Thyroid gland (tissue), 4 donors: ENCODE measurements around the gene WFDC6. TPM values are rescaled to one million over a fixed set of nuclear protein-coding genes. Genes with fewer than 3 reads are reported as not detected.
"Not testable (repeated sequence)": the region's sequence is repeated elsewhere in the genome, so short reads cannot be mapped to it uniquely, and the experiment has no call there.

Experiments
- DNase-seq, 2 donors: peaks; one replicate each; pipeline ENCODE4 v3.0.0-alpha.2; 2019
- H3K27ac ChIP-seq, 3 donors: fragments of 200-600 bp; sonication (generic); 1 replicate in 2 of 3; 2 replicates in 1 of 3; pipeline ENCODE4 v1.5.1; 2016 to 2019; ENCODE audit warnings: mild to moderate bottlenecking in 1 of 3, moderate library complexity in 1 of 3
- H3K27me3 ChIP-seq: fragments of 200-600 bp; sonication (generic); one replicate; pipeline ENCODE4 v1.5.1; 2019
- H3K36me3 ChIP-seq, 2 donors: fragments of 200-600 bp; sonication (generic); one replicate each; pipeline ENCODE4 v1.5.1; 2016 to 2019
- H3K4me1 ChIP-seq, 2 donors: fragments of 200-600 bp; sonication (generic); one replicate each; pipeline ENCODE4 v1.5.1; 2017 to 2019
- H3K4me3 ChIP-seq, 3 donors: fragments of 200-600 bp; sonication (generic); replicated peaks in 1 of 3; 1 replicate in 2 of 3; 2 replicates in 1 of 3; pipeline ENCODE4 v1.5.1; 2016; ENCODE audit warnings: mild to moderate bottlenecking in 1 of 3
- H3K9me3 ChIP-seq: fragments of 200-600 bp; sonication (generic); one replicate; pipeline ENCODE4 v1.5.1; 2017
- POLR2A ChIP-seq, 2 donors: fragments of 450-650 bp; IDR thresholded peaks; one replicate each; pipeline ENCODE4 v1.6.1; 2017; ENCODE audit warnings: antibody characterized with exemption in 2 of 2, mild to moderate bottlenecking in 2 of 2, moderate library complexity in 1 of 2
- WGBS, 2 donors: methylation state at CpG; one replicate each; pipeline ENCODE4 v1.1.5; 2017; 5-methylcytosine and 5-hydroxymethylcytosine counted together
- intact Hi-C: fragments of 100-400 bp; cut with DNase I; formaldehyde crosslinking; loops from one replicate; pipeline ENCODE4 v1.15.1; 2023
- total RNA-seq, 4 donors: library from RNA; depleted of rRNA; stranded (reverse); fragments of >200 nt; gene quantifications; one replicate each; pipeline ENCODE4 v1.2.3, GENCODE V29; 2016
- TF ChIP-seq, protein P1 (sequence below), 6 experiments: fragments of 200-600 bp in 3 of 6; fragments of 450-650 bp in 3 of 6; sonication (generic) in 3 of 6; IDR thresholded peaks; one replicate each; pipeline ENCODE4 v1.5.1; 2016 to 2019; ENCODE audit warnings: antibody characterized with exemption in 6 of 6, mild to moderate bottlenecking in 2 of 6, inconsistent platforms in 1 of 6, moderate library complexity in 1 of 6

Gene WFDC6
- not detected for total RNA-seq

DNA sequence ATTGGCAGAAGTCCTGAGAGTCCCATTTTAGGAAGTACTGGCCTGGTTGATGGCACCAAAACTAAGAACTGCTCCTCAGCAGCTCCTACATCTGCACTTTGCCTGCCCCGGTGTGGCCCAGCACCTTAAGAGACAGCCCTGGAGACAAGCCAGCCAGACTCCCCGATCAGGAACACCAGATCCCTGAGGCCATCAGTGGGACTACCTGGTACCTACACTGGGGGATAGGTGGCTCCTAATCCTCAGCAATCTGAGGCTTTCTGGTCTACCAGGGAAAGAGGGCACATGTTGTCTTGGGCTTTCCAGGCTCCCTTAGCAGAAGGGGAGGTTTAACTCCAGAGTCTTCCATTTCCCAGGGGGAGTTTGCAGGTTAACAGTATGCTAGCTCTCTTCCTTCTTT is at the start of gene WFDC6:
Gene WFDC6, minus strand, starts transcription at position 101 of the 400 bp plus-strand sequence. Its CDS starts 75 bp downstream, at position 26.
- Histone ChIP-seq H3K27ac (no peak within 1 kb of the TSS), H3K4me1 (no peaks in the 10 kb centered on the region), H3K36me3 (no peaks in the 10 kb centered on the region), H3K9me3 (no peaks in the 10 kb centered on the region), H3K4me3 (no peak within 1 kb of the TSS), H3K27me3 (no peaks in the 10 kb centered on the region)
- DNase-seq = no peak
- WGBS, 2 donors = 83 to 84% methylated on average over 2 of the region's 2 CpGs
- TF ChIP-seq, protein P1, sequence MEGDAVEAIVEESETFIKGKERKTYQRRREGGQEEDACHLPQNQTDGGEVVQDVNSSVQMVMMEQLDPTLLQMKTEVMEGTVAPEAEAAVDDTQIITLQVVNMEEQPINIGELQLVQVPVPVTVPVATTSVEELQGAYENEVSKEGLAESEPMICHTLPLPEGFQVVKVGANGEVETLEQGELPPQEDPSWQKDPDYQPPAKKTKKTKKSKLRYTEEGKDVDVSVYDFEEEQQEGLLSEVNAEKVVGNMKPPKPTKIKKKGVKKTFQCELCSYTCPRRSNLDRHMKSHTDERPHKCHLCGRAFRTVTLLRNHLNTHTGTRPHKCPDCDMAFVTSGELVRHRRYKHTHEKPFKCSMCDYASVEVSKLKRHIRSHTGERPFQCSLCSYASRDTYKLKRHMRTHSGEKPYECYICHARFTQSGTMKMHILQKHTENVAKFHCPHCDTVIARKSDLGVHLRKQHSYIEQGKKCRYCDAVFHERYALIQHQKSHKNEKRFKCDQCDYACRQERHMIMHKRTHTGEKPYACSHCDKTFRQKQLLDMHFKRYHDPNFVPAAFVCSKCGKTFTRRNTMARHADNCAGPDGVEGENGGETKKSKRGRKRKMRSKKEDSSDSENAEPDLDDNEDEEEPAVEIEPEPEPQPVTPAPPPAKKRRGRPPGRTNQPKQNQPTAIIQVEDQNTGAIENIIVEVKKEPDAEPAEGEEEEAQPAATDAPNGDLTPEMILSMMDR (IDR thresholded peaks at IDR 0.05) = no peak
- no peak for TF ChIP-seq POLR2A (IDR thresholded peaks at IDR 0.05)
- intact Hi-C loops = no loop called here

DNA sequence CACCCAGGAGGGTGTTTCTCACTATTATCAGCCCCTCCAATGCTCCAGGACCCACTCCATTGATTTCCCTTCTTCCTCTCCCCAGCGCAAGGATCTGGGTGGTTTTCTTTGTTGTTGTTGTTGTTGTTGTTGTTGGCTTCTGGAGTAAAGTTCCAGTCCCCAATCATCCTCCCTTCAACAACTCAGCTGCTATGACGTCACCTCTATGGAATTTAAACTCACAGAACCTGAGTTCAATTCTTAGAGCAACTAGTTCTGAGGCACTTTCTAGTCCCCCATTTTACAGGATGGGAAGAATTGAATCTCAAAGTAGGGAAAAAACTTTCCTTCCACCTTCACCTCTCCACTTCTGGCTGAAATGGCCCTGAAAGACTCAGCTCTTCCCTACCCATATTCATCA is 49.5 kb upstream of the WFDC6 start:
- intact Hi-C loops = no loop called here
- no peak for DNase-seq
- H3K9me3 ChIP-seq = no peaks in the 10 kb centered on the region
- TF ChIP-seq POLR2A (IDR thresholded peaks at IDR 0.05) = no peak
- TF ChIP-seq, protein P1 (IDR thresholded peaks at IDR 0.05) = no peak
- H3K4me3 ChIP-seq = no peak overlapping the region
- WGBS, 2 donors = 84 to 91% methylated on average over 2 of the region's 2 CpGs
- H3K27me3 ChIP-seq = no peaks in the 10 kb centered on the region
- H3K27ac ChIP-seq = no peak overlapping the region
- H3K36me3 ChIP-seq = no peaks in the 10 kb centered on the region
- H3K4me1 ChIP-seq = peaks cover 7 to 11% of the 10 kb centered on the region in 2 donors

GRCh38 chr20:45585986-45586385 is 46.7 kb upstream of the WFDC6 start:
- DNase-seq, H3K9me3 ChIP-seq, H3K4me3 ChIP-seq, H3K36me3 ChIP-seq, intact Hi-C loops, H3K27me3 ChIP-seq, H3K27ac ChIP-seq: not testable (repeated sequence)
- 85 to 92% methylated on average over 5 of the region's 5 CpGs for WGBS, 2 donors
- H3K4me1 ChIP-seq = peaks cover 7 to 11% of the 10 kb centered on the region in 2 donors

- H3K27me3 ChIP-seq, H3K9me3 ChIP-seq, H3K36me3 ChIP-seq, H3K27ac ChIP-seq, H3K4me3 ChIP-seq, intact Hi-C loops, DNase-seq, H3K4me1 ChIP-seq: not testable (repeated sequence)
- 90 to 91% methylated on average over 5 of the region's 5 CpGs for WGBS, 2 donors
These were observed 45.0 kb upstream of the WFDC6 start for GRCh38 chr20:45584294-45584693.

GRCh38 chr20:45583502-45583901 is 44.2 kb upstream of the WFDC6 start:
- no peak for TF ChIP-seq POLR2A (IDR thresholded peaks at IDR 0.05)
- TF ChIP-seq, protein P1 (IDR thresholded peaks at IDR 0.05) = no peak
- WGBS, 2 donors = 72% methylated on average over 3 of the region's 3 CpGs
- H3K4me3 ChIP-seq = no peak overlapping the region
- H3K4me1 ChIP-seq = peaks cover 0 to 4% of the 10 kb centered on the region in 2 donors
- no peaks in the 10 kb centered on the region for H3K36me3 ChIP-seq
- DNase-seq = no peak
- H3K27ac ChIP-seq = no peak overlapping the region
- no peaks in the 10 kb centered on the region for H3K9me3 ChIP-seq
- intact Hi-C loops = no loop called here
- H3K27me3 ChIP-seq = no peaks in the 10 kb centered on the region

DNA sequence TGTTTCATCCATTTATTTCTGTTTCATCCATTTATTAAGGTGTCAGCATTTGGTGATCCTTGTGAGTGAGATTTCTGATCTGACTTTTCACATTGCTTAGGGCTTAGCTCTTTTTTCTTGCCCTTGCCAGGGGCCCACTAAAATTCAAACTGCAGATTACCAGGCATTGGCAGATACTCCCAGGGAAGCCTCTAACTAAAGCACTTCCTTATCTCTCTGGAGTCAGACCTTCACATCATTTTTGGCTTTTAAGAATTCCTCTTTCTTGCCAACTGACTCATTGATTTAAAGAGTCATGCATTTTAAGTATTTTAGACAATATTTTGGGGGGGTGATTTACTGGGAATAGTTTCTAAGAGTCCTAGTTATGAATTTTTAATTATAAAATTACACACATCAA is 42.4 kb upstream of the WFDC6 start:
- Histone ChIP-seq H3K27ac (no peak overlapping the region), H3K4me1 (peaks cover 9 to 14% of the 10 kb centered on the region in 2 donors), H3K36me3 (no peaks in the 10 kb centered on the region), H3K4me3 (no peak overlapping the region), H3K9me3 (no peaks in the 10 kb centered on the region), H3K27me3 (no peaks in the 10 kb centered on the region)
- DNase-seq = no peak
- intact Hi-C loops = no loop called here
- TF ChIP-seq, protein P1 (IDR thresholded peaks at IDR 0.05) = no peak
- TF ChIP-seq POLR2A (IDR thresholded peaks at IDR 0.05) = no peak
